Measurements from ENCODE around the gene TNIP3.
"Not testable (repeated sequence)": the region's sequence is repeated elsewhere in the genome, so short reads cannot be mapped to it uniquely, and the experiment has no call there.

Gene TNIP3, protein sequence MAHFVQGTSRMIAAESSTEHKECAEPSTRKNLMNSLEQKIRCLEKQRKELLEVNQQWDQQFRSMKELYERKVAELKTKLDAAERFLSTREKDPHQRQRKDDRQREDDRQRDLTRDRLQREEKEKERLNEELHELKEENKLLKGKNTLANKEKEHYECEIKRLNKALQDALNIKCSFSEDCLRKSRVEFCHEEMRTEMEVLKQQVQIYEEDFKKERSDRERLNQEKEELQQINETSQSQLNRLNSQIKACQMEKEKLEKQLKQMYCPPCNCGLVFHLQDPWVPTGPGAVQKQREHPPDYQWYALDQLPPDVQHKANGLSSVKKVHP

DNA sequence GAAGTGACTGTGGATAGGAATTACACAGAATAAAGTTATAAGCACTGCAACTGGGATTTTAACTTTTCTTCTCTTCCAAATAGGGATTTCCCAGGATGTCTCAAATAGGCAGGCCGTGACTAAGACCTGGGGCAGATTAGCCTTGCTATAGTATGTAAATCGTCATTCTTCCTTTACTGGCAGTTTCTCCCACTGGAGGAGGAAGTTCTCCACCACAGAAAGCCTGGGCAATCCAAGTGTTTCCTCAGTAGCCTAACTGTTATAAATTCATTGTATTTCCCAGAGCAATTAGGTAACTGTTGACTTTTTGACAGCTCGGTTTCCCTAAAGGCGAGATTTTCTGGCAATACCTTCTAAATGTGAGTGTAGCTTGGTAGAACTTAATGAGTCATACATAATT lies at the start of gene TNIP3:
Gene TNIP3, minus strand, starts transcription at position 31 of the 400 bp plus-strand sequence. CDS start 196 bp downstream, outside the sequence.
- peak in 1 of 2 experiments; percentile 24 for DNase-seq (ENCODE audit: low read depth in 2 of 2)

DNA sequence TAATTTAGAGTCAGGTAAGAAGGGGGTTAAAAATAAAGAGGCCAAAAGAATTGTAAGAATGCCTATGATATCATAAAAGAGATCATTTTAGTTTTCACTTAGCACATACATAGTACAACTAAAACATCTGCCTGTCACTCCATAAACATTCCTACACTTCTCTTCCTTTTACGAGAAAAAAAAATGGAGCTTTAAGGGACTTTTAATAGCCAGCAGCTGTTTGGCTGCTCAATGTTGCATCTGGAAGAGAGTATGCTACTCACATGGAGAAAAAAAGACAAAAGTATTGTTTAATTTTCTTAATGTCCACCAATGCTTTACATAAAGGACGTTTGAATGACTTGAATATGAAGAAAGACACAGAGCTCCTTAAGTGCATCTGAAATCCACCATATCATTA lies 48.7 kb upstream of the TNIP3 start:
- DNase-seq (ENCODE audit: low read depth in 2 of 2): no peak

DNA sequence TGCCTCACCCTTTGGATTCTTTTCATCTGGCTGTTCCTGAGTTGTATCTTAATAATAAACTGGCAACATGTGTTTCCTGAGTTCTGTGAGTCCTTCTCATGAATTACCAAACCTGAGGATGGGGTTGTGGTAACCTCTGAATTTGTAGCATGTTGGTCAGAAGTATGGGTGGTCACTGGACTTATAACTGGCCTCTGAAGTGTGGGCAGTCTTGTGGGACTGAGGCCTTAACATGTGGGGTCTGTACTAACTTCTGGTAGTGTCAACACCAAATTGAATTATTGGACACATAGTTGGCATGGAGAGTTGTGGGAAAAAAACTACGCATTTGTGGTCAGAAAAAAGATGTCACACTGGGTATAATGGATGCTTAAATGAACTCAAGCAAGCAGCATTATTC lies 45.0 kb upstream of the TNIP3 start:
- DNase-seq (ENCODE audit: low read depth in 2 of 2): no peak

DNA sequence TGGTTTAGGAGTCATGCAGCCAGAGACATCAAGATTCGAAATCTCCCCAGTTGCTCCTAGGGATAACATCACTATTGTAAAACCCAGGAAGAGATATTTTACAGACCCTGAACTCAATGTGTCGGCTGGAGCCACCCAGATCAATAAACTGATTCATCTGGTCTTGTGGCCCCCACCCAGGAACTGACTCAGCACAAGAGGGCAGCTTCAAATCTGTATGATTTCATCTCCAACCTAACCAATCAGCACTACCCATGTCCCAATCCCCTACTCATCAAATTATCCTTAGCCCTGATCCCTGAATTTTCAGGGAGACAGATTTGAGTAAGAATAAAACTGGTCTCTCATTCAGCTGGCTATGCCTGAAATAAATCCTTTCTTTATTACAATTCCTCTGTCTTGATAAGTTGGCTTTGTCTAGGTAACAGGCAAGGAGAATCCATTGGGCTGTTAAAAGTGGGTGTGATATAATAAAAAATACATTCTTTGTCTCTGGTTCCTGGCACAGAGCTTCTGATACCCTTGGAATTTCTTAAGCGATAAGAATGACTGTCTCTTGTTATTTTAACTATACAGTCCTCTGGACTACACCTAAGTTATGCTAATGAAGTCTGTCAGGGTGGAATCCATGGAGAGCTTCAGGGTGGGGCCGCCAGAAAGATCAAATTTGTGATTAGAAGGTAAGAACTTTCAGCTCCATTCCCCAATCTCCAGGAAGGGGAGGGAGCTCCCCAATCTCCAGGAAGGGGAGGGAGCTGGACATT lies 44.3 kb upstream of the TNIP3 start:
- no peak for DNase-seq (ENCODE audit: low read depth in 2 of 2)

DNA sequence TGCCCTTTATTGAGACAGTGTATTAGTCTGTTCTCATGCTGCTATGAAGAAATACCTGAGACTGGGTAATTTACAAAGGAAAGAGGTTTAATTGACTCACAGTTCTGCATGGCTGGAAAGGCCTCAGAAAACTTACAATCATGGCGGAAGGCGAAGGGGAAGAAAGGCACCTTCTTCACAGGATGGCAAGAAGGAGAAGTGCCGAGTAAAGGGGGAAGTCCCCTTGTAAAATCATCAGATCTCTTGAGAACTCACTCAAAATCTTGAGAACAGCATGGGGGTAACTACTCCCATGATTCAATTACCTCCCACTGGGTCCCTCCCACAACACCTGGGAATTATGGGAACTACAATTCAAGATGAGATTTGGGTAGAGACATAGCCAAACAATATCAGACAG lies 41.7 kb upstream of the TNIP3 start:
- DNase-seq (ENCODE audit: low read depth in 2 of 2): not testable (repeated sequence)

DNA sequence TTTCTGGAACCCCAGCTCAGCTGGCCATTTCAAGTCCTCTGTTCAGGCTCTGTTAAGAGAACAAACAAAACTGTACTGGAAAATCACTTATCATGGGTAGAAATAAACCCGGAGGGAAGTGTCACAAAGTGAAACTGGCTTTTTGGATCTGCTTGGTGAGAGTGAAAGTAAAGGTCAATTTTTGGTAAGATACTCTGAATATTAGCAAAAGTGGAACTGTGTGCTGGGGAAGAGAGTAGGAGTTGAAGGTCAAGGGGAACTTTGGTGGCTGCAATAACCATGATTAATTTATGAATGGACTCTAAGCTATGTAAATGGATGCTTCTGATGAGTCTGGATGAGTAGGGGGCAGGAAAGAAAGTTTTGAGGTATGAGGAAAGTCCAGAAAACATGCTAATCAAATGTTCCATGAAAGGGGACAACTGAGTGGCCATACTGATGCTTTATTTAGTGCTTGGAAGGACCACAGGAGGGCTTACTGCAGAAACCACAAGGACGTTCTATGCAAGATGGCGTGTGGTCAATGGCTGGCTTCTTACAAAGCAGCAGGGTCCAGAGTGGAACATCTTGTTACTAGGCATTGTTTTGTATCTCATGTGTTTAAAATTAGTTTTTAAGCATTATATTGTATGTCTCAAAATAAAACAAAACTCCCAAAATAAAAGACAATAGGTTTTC lies 36.8 kb upstream of the TNIP3 start:
- no peak for DNase-seq (ENCODE audit: low read depth in 2 of 2)

DNA sequence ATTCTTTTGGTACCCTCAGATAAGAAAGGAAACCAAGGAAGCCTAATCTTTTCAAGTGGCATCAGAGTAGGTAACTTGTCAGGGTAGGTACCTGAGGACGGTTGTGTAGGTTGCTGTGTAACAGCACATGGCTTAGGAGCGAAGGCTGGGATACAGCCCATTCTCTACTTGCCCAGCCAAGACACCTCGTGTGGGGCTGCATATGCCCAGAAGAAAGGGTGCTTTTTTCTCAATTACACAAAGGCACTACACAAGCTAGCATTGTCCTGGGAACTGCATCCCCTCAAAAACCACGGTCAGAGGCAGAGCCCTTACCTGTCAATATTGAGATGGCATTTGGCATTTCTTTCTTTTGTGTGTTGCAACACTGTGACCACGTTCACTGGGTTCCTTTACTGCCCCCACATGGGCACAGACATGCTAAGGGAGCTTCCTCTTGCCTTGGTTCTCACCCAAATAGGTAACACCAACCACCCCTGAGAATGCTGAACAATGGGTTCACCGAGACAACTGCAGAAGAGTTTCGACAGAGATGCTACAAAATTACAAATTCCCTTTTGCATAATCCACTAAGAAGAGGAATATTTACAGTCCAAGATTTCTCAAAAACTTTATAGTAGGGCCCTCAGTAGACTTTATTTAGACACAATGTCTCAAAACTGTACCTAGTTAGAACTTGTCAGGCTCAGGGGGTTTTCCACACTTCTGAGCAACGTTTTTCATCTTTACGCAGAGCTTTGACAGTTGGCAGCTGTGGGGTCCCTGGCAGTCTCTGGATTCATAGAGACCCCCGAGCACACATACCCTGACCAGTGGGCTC lies 35.8 kb upstream of the TNIP3 start:
- DNase-seq (ENCODE audit: low read depth in 2 of 2): no peak

DNA sequence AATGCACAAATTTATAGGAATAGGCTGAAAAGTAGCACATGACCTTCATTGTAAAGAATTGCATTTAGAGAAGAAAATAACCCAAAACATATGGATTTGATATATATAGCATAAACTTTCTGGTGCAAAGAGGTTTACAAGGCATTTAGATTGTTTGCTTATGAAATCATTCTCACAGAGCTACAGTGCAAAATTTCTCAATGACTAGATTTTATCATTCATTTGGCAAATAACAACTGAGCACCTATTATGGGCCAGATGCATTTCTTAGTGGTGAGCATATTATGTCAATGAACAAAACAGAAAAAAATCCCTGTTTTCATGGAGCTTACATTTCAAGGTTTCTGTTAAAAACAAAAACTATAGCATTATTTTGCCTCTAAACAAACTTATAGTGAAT lies 34.1 kb upstream of the TNIP3 start:
- peak; percentile 84 to 85 for DNase-seq (ENCODE audit: low read depth in 2 of 2)

DNA sequence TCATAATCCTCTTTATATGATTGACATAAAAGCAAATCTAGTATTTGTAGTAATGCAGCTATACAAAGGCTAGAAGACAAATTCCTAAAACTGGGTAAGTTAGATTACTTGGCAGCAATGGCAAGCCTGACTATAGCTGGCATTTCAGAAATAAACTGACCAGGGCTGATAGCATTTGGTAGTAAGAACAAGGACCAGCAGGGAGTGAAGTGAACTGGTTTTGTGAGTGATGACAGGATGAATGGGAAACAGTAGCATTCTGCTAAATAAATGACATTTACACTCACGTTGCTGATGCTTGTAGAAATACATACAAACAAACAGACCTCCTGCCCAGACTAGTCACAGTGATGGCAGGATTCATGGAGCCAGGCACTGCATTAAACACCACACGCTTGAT lies 31.5 kb upstream of the TNIP3 start:
- DNase-seq (ENCODE audit: low read depth in 2 of 2): no peak

DNA sequence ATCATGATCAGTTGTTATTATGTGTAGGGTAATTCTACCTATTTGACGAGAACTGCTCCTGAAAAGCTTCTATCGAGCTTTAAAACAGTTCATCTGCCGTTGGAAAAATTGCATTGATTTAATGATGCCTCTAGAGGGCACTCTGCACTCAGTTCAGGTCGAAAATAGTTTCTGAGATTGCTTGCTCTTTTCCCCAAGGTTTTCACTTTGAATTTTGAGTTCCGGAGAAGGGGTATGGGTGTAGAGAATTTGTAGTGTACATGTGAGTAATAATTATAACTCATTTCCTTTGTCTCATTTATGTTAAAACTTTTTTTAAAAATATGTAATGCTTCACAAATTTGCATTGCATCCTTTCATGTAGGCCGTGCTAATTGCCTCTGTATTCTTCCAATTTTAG lies 28.4 kb upstream of the TNIP3 start:
- peak in 1 of 2 experiments; percentile 36 for DNase-seq (ENCODE audit: low read depth in 2 of 2)

DNA sequence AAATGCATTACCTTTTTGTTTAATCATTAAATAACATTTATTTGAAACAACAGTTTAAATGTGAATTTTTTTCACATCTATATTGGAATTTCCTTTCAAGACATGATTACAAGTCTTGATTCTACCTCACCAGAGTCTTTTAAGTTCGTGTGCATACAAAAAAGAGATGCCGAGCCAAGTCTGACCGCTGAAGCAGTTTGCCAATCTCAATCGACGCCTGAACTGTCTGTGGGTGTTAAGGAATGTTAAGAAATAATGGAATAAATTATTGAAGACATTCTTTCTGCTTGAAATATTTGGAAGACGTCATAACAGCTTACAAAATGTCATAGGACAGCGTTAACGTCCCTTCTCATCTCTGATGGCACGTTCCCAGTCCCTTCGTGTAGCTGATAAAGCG lies 27.9 kb upstream of the TNIP3 start:
- DNase-seq (ENCODE audit: low read depth in 2 of 2): no peak

DNA sequence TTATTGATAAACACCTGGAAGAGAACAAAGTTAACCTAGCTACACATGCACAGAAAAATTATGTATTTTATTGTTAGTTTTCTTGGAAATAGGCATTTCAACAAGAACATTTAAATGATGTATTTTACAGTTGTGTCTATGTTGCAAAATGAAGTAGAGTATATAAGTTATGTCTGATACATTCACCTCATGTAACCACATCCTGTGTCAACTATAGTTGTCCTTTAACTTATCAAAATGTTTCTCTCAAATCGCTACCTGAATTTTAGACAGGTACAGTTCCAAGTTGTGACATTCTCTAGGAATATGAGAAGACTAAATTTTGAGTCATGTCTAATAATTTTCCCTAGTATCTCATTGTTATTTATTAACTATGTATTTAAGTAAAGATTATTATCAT lies 27.2 kb upstream of the TNIP3 start:
- no peak for DNase-seq (ENCODE audit: low read depth in 2 of 2)

DNA sequence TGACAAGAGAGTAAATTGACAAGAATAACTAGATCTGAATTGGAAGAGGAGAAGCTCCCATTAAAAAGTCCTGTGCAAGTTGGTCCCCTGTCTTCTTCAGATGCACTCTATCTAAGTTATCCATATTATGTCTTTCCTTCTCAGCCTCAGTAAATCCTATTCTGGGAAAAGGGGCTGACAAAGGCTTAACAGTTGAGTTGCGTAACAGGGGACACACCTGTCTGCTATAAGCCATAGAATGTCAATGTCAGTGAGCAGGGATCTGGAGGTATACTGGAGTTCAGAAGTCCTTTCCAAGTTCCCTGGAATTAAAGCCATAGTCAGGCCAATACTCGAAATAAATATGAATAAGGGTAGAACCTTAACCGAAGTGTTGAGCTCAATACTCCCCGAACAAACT lies 26.3 kb upstream of the TNIP3 start:
- DNase-seq (ENCODE audit: low read depth in 2 of 2): no peak

DNA sequence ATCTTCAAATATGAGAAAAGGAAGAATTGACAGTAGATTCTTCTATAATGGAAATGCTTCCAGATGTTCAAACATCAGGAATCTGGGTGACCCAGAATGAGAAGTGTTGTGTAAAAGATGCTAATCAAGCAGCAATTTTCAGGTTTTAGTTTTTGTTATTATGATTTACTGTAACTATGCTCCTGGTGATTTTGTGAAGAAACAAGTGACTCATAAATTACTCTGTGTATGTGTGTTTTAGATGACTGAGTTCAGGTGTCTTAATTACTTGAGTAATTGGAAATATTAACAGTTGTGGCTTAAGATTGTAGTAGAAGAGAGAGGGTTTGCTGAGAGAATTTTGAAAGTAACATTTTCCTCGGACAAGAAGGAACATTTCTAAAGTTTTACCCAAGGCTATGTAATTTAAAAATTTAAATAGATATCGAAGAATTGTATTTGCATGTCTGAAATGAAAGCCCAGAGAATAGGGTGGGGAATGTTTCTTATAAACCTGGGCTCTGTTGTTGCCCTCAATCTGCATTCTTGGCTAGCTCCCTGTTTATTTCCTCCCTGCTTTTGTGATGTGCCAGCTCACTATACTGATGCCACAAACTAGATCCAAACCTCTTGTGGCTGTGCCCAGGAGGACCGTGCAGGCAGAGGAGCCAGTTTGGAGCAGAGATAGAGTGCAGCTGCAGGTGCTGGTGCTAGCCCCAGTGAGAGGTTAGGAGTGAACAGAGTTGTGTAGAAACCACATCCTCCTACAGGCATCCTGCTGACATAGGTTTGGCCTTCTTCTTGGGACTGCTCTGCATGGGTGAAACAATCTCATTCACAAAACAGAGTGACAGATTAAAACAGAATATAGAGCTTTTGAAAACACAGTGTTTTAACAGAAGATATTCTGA lies 25.4 kb upstream of the TNIP3 start:
- no peak for DNase-seq (ENCODE audit: low read depth in 2 of 2)

DNA sequence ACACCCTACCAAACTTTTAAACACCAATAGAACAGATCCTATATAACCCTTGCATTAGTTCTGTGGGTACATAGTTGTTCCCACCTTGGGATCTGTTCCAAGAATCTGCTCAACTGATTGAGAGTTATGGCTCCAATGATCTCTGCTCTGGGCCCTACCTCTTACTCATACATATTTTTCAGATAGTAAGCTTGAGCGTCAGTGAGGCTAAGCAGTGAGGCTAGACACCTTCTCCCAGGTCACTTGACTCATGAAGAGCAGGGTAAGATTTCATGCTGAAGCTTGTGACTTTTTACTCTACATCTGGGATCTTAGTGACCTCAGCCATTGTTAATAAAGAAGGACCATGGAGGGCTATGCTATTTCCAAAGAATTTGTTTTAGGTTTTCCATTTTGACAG lies 23.1 kb upstream of the TNIP3 start:
- no peak for DNase-seq (ENCODE audit: low read depth in 2 of 2)

DNA sequence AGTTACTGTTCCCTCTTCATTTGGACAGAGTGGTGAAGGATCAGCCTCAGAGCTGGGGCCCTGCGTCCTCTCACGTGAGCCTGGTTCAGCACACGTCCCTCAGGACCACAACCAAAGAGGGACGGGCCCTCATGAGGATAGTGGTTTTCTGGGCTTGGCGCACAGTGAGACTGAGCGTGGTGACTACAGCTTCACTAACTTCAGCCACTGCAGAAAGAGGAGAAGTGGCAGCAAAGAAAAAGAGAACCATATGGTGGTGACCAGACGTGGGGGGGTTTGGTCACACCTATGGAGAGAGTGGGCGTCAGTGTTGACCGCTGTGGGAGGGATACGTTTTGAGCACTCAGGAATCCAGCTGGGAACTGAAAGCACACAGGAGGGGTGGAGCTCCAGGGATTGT lies 21.8 kb upstream of the TNIP3 start:
- DNase-seq (ENCODE audit: low read depth in 2 of 2): no peak

DNA sequence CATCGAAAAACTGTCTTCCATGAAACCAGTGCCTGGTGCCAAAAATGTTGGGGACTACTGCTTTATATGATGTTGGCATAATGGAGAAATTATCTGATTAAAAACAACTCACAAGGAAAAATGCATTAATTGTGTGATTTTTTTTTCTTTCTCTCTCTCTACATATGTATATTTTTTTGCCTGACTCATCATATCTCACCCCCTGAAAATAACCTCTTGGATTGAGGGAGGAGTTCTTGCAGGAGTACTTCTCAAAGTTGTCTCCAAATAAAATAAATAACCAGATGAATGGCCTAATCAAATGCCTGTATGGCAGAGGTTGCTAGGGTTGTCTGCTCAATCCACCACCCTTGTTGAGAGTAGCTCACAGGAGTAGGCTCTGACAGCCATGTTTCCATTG lies 19.9 kb upstream of the TNIP3 start:
- no peak for DNase-seq (ENCODE audit: low read depth in 2 of 2)

DNA sequence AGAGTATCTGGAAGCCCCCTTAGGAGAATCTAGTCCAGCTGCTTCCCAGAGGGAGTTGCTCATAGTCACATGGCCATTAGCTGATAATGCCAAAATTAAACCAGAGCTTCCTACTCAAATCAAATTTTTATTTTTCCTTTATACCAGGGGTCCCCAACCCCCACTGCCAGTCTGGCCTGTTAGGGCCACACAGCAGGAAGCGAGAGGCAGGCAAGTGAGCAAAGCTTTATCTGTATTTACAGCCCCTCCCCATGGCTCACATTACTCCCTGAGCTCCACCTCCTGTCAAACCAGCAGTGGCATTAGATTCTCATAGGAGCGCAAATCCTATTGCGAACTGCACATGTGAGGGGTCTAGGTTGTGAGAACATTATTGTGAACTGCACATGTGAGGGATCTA lies 19.2 kb upstream of the TNIP3 start:
- no peak for DNase-seq (ENCODE audit: low read depth in 2 of 2)

DNA sequence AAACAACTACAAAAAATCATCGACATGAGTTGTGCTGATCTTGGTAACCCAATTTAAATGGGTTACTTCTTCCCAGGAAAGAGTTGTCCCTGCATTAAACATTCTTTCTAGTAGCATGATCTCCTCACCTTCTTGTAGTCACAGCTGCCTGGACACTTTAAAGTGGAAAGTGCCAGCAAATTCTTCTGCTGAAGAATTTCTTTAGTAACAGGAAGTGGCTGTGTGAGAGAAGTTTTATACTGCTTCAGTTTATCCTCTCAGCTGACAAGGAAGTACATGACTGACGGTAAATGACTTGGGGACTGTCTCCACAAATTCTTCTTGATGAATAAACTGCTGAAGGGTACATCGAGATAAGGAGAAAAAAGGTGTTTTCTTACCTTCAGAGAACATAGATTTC lies 18.2 kb upstream of the TNIP3 start:
- no peak for DNase-seq (ENCODE audit: low read depth in 2 of 2)

DNA sequence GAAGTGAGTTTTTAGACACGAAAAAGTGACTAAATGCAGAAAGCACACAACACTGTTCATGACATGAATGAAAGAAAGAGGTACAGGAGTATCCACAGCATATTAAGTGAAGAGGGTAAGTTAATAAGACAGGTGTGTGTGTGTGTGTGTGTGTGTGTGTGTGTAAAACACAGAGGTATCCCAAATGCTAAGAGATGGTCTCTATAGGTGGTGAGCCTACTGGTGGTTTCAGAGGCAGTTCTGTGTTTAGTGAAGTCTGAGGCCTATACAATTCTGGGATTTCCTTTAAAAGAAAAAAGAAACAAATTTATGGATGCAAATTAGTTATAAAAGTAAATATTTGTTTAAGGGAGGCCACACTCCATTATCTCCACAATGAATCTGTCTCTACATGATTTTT lies 17.4 kb upstream of the TNIP3 start:
- no peak for DNase-seq (ENCODE audit: low read depth in 2 of 2)

DNA sequence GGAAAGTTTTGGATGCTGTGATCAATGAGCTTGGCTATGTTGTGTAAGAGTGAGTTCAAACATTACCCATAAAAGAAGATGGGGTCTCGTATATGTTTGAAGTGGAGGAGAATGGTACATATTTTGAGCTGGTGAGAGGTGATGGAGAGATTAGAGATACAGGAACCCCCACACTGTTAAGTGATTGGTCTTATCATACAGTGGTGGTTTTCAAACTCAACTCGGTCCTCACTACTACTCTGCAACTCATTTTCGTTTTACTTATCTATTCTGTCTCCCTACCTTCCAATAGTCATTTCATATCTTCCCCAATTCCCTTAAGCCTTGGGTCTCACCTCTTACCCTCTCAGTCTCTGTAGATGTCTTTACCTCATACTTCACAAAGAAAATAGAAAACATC lies 16.4 kb upstream of the TNIP3 start:
- no peak for DNase-seq (ENCODE audit: low read depth in 2 of 2)

Data from fibroblast of skin of left quadriceps (primary cell).